ENCODE results near the gene DLG5. TPM values are rescaled to one million over a fixed set of nuclear protein-coding genes. Genes with fewer than 3 reads are reported as not detected.

Gene DLG5
- total and polyA plus RNA-seq, 9 of the 15 experiments (the other 6 are each of a cell fraction or from before 2014, with no cell fraction given), result 1.4 to 26.8 (median 11.2) TPM

- TF ChIP-seq NR2C2 (CRISPR knock-in tag; IDR thresholded peaks at IDR 0.05) (no peak), NR2C2 (tag; IDR thresholded peaks at IDR 0.05) (no peak)
These were observed 73.3 kb downstream of the DLG5 start (continued) for GRCh38 chr10:77853256-77853655.

DNA sequence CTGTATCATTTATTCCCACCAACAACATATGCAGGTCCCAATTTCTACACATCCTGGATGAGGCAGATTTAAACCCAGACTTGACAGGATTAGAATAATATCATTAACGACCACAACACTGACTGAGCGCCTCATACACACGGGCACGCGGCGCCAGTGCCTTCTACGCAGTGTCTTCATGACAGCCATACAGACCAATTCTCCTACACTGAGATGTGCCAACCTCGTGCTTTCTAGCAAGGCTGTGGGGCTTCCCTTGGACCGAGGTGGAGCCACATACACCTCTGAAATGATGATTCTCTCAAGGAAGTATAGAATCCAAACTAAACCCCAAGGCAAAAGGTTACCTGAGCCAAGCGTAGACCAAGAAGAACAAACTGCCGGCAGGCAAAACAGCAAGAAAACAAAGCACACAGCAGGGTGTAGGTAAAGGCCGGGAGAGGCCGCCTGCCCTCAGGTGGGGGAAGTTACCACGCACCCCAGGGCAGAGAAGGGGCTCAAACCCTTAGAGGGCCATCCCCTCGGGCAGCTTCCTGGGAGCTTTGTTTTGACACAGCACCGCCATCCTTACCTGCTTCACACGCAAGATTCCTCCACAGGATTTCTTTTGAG is 75.8 kb downstream of the DLG5 start:
- no peaks in the 10 kb centered on the region for H3K9me1 ChIP-seq (ENCODE audit: control insufficient read depth, insufficient read depth, low read length)
- 82% methylated on average over 17 of the region's 17 CpGs for WGBS (ENCODE audit: insufficient coverage, low coverage, missing lambda C conversion rate)
- H3K9ac ChIP-seq (ENCODE audit: insufficient read depth in 1 of 2, low read depth in 2 of 2, low read length in 2 of 2), result no peak overlapping the region
- TF ChIP-seq PHB (CRISPR knock-in tag; IDR thresholded peaks at IDR 0.05) (no peak), KHSRP (IDR thresholded peaks at IDR 0.05) (no peak), FIP1L1 (IDR thresholded peaks at IDR 0.05; ENCODE audit: low read depth, low read length, poor library complexity, severe bottlenecking) (no peak), NCOA1 (IDR thresholded peaks at IDR 0.05; ENCODE audit: low read depth) (no peak), ARID2 (IDR thresholded peaks at IDR 0.05) (no peak), CLOCK (CRISPR knock-in tag; IDR thresholded peaks at IDR 0.05; ENCODE audit: borderline replicate concordance) (no peak)
- TF ChIP-seq, protein P1, sequence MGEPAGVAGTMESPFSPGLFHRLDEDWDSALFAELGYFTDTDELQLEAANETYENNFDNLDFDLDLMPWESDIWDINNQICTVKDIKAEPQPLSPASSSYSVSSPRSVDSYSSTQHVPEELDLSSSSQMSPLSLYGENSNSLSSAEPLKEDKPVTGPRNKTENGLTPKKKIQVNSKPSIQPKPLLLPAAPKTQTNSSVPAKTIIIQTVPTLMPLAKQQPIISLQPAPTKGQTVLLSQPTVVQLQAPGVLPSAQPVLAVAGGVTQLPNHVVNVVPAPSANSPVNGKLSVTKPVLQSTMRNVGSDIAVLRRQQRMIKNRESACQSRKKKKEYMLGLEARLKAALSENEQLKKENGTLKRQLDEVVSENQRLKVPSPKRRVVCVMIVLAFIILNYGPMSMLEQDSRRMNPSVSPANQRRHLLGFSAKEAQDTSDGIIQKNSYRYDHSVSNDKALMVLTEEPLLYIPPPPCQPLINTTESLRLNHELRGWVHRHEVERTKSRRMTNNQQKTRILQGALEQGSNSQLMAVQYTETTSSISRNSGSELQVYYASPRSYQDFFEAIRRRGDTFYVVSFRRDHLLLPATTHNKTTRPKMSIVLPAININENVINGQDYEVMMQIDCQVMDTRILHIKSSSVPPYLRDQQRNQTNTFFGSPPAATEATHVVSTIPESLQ (CRISPR knock-in tag; IDR thresholded peaks at IDR 0.05), result no peak
- TF ChIP-seq, protein P2, sequence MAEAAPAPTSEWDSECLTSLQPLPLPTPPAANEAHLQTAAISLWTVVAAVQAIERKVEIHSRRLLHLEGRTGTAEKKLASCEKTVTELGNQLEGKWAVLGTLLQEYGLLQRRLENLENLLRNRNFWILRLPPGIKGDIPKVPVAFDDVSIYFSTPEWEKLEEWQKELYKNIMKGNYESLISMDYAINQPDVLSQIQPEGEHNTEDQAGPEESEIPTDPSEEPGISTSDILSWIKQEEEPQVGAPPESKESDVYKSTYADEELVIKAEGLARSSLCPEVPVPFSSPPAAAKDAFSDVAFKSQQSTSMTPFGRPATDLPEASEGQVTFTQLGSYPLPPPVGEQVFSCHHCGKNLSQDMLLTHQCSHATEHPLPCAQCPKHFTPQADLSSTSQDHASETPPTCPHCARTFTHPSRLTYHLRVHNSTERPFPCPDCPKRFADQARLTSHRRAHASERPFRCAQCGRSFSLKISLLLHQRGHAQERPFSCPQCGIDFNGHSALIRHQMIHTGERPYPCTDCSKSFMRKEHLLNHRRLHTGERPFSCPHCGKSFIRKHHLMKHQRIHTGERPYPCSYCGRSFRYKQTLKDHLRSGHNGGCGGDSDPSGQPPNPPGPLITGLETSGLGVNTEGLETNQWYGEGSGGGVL (CRISPR knock-in tag; IDR thresholded peaks at IDR 0.05), result no peak
- TF ChIP-seq, protein P3, sequence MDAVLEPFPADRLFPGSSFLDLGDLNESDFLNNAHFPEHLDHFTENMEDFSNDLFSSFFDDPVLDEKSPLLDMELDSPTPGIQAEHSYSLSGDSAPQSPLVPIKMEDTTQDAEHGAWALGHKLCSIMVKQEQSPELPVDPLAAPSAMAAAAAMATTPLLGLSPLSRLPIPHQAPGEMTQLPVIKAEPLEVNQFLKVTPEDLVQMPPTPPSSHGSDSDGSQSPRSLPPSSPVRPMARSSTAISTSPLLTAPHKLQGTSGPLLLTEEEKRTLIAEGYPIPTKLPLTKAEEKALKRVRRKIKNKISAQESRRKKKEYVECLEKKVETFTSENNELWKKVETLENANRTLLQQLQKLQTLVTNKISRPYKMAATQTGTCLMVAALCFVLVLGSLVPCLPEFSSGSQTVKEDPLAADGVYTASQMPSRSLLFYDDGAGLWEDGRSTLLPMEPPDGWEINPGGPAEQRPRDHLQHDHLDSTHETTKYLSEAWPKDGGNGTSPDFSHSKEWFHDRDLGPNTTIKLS (IDR thresholded peaks at IDR 0.05; ENCODE audit: borderline replicate concordance, low read depth), result no peak
- no TSS peak for BruUV-seq (replicated peaks)
- H3K4me1 ChIP-seq (replicated peaks in 1 of 2; ENCODE audit: control insufficient read depth in 2 of 2, insufficient read depth in 2 of 2, low read length in 2 of 2), result peaks cover 13% of the 10 kb centered on the region in 2 experiments
- H3K27ac ChIP-seq (ENCODE audit: extremely low read depth, low read depth, low read length), result no peak overlapping the region
- no peak for ATAC-seq
- H3K36me3 ChIP-seq (ENCODE audit: control insufficient read depth, insufficient read depth, low read length), result peaks cover 44% of the 10 kb centered on the region; the same call in 2 of the 3 replicates
- no peaks in the 10 kb centered on the region for H3K27me3 ChIP-seq (ENCODE audit: control insufficient read depth in 2 of 2, insufficient read depth in 2 of 2, low read length in 2 of 2)
- intact Hi-C loops (cut with micrococcal nuclease), result no loop called here
- no peaks in the 10 kb centered on the region for H3K79me2 ChIP-seq (ENCODE audit: control insufficient read depth, insufficient read depth, low read length)
- no peaks in the 10 kb centered on the region for H3K9me3 ChIP-seq (replicated peaks; ENCODE audit: control insufficient read depth, insufficient read depth, low read depth, low read length)
- in situ Hi-C loops (cut with MboI), result no loop called here
- no peak overlapping the region for H3K4me3 ChIP-seq
- no peak for DNase-seq (ENCODE audit: extremely low read depth in 1 of 4, low spot score in 3 of 4)
- ChIA-PET POLR2A (interaction anchor here (0.6 to 1.5 kb wide), 4 partner anchors 13 to 191 kb away, joined by 3 read pairs; no protein-coding TSS in a partner anchor), CTCF (ENCODE audit: low intra/inter-chr PET ratio) (no interaction called here)
- H2AFZ ChIP-seq (ENCODE audit: low read depth, low read length), result no peak overlapping the region
- H4K20me1 ChIP-seq (replicated peaks; ENCODE audit: control insufficient read depth, insufficient read depth, low read length), result peaks cover 5% of the 10 kb centered on the region; the same call in 1 of the 2 replicates
- no peak overlapping the region for H3K4me2 ChIP-seq (ENCODE audit: insufficient read depth, low read length)
- no peak for FAIRE-seq
